Stimulated activated naive B cell treated with anti-CD40 and anti-IgM and Interleukin-4, amounts not matched to agents 10 μg/mL and 1 μg/mL and 100 μg/mL, for 72 hours (primary cell): ENCODE results near the gene MPP2.

Experiments
- ATAC-seq, 2 donors: fragments of 150-1000 bp; cut with Tn5 transposase; replicated peaks; 2 replicates each; pipeline ENCODE4 v1.10.0; 2021; ENCODE audit warnings: moderate library complexity in 1 of 2
- DNase-seq: peaks from one replicate; pipeline ENCODE4 v3.0.0; 2021
- H3K27ac Mint-ChIP-seq: one replicate; pipeline ENCODE4 v1.8.0; 2022; ENCODE audit warnings: mild to moderate bottlenecking, mixed read lengths
- H3K27me3 Mint-ChIP-seq, 2 donors: one replicate each; pipeline ENCODE4 v1.8.0; 2022; ENCODE audit warnings: mixed read lengths in 2 of 2
- H3K36me3 Mint-ChIP-seq, 2 donors: one replicate each; pipeline ENCODE4 v1.8.0; 2022; ENCODE audit warnings: mixed read lengths in 2 of 2, mild to moderate bottlenecking in 1 of 2
- H3K4me1 Mint-ChIP-seq, 2 donors: one replicate each; pipeline ENCODE4 v1.8.0; 2022; ENCODE audit warnings: mixed read lengths in 2 of 2, mild to moderate bottlenecking in 1 of 2
- H3K4me3 Mint-ChIP-seq, 2 donors: one replicate each; pipeline ENCODE4 v1.8.0; 2022; ENCODE audit warnings: mild to moderate bottlenecking in 2 of 2, mixed read lengths in 2 of 2, moderate library complexity in 1 of 2
- H3K9me3 Mint-ChIP-seq, 2 donors: one replicate each; pipeline ENCODE4 v1.8.0; 2022; ENCODE audit warnings: mixed read lengths in 2 of 2, mild to moderate bottlenecking in 1 of 2

Gene MPP2

DNA sequence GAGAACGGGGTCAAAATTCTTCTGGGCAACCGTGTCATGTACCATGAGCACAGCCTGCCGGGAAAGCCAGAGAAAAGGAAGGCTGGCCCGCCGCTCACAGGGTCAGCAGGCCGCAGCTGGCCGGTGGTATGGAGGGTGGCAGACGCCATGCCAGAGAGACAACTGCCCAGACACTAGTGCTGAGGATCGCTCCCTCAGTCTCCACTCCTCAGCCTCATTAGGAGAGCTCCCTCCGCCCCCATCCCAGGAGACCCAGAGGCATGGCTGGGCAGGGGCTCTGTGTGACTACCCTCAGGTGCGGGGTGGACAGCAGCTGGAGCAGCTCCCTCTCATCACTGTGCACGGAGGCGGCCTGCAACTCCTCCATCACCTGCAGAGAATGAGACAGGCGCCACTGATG, 77.6 kb downstream of the MPP2 start:
- H3K4me3 Mint-ChIP-seq = no peak overlapping the region
- peaks cover 0 to 4% of the 10 kb centered on the region in 2 donors for H3K36me3 Mint-ChIP-seq
- ATAC-seq = no peak
- H3K9me3 Mint-ChIP-seq = no peaks in the 10 kb centered on the region
- H3K27me3 Mint-ChIP-seq = peaks cover 54 to 63% of the 10 kb centered on the region in 2 donors
- H3K4me1 Mint-ChIP-seq = peaks cover 13 to 24% of the 10 kb centered on the region in 2 donors
- no peak for DNase-seq
- no peak overlapping the region for H3K27ac Mint-ChIP-seq

DNA sequence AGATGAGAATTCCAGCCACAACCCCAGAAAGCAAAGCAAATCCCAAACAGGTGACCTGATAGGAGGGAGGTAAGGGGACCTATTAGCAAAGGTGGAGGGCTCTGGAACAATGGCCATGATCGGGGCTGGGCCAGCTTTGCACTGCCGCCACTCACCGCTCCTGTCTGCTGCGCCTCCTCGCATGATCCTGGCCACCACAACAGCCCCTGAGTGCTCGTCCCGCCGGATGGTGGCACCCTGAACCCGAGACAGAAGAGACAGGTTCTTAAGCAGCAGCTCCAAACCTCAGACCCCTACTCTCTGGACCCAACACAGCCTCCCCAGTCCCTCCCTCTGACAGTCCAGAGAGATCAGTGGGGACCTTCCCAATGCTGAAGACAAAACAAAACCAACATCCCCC, 79.7 kb downstream of the MPP2 start:
- Mint-ChIP-seq H3K27me3 (peaks cover 40 to 47% of the 10 kb centered on the region in 2 donors), H3K4me3 (no peak overlapping the region), H3K36me3 (no peaks in the 10 kb centered on the region), H3K4me1 (peaks cover 8 to 13% of the 10 kb centered on the region in 2 donors), H3K27ac (no peak overlapping the region), H3K9me3 (no peaks in the 10 kb centered on the region)
- no peak for ATAC-seq
- DNase-seq = no peak

DNA sequence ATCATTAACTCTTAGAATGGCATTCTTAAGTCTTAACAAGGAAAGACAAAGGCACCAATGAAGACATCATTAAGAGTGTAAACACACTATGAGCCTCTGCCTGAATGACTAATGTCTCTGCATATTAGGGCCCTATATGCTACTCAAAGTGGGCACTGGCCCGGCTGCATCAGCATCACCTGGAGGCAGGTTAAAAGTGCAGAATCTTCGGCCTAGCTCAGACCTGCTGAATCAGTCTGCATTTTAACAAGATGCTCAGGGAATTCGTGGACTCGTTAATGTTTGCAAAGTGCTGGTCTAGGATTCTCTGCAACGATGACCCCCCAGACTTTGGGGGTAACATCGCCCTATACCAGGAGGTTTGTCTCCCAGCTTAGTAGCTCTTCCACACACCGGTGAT, 81.1 kb downstream of the MPP2 start:
- Mint-ChIP-seq H3K4me1 (peaks cover 5 to 6% of the 10 kb centered on the region in 2 donors), H3K36me3 (no peaks in the 10 kb centered on the region), H3K27ac (no peak overlapping the region), H3K4me3 (no peak overlapping the region), H3K9me3 (no peaks in the 10 kb centered on the region), H3K27me3 (peaks cover 28 to 33% of the 10 kb centered on the region in 2 donors)
- ATAC-seq = no peak
- no peak for DNase-seq

DNA sequence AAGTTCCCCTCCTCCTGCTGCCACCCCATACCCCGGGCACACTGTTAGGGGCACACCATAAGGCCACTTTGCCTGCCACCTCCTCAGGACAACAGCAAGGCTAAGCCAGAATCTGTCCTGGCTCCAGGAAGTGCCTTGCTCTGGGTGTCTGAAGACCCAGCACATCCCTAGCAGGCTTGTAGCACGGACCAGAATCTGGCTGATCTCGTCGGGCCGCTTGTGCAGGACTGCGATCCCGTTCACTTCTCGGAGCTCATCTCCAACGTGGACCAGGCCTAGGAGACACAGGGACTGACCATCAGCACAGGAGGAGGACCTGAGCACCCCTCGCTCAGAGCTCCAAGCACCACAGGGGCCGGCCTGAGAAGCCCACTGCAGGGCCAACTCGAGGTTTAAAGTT, 81.8 kb downstream of the MPP2 start:
- no peaks in the 10 kb centered on the region for H3K9me3 Mint-ChIP-seq
- H3K4me3 Mint-ChIP-seq = no peak overlapping the region
- ATAC-seq = no peak
- DNase-seq = no peak
- peaks cover under 1 to 3% of the 10 kb centered on the region in 2 donors for H3K4me1 Mint-ChIP-seq
- peaks cover 21 to 27% of the 10 kb centered on the region in 2 donors for H3K27me3 Mint-ChIP-seq
- no peaks in the 10 kb centered on the region for H3K36me3 Mint-ChIP-seq
- no peak overlapping the region for H3K27ac Mint-ChIP-seq
